Endometrial microvascular endothelial cells (primary cell): Measurements from ENCODE around the gene ADAMTS4. TPM values are rescaled to one million over a fixed set of nuclear protein-coding genes. Genes with fewer than 3 reads are reported as not detected.

ENCODE experiments used
- in situ Hi-C: cut with HindIII; loops from 2 replicates; pipeline ENCODE4 v1.10.0; 2017; ENCODE audit warnings: low sequenced_read_pairs, low pct_unique_long_range_greater_than_20kb; ENCODE audit errors: inconsistent ontology term
- total RNA-seq: library from RNA; depleted of rRNA; stranded (reverse); fragments of >200 nt; gene quantifications from one replicate; pipeline ENCODE4 v1.2.3, GENCODE V29; 2015; ENCODE audit errors: inconsistent ontology term

Gene ADAMTS4
- total RNA-seq, 1 donor from 2014 or later, result 17.7 TPM

GRCh38 chr1:161185282-161185682 is 13.6 kb downstream of the ADAMTS4 start:
- in situ Hi-C loops, result no loop called here

- in situ Hi-C loops, result no loop called here
Measured at GRCh38 chr1:161182214-161182613, 16.6 kb downstream of the ADAMTS4 start.

GRCh38 chr1:161180639-161181038 is 18.2 kb downstream of the ADAMTS4 start:
- in situ Hi-C loops, result no loop called here

GRCh38 chr1:161179698-161180097 is 19.2 kb downstream of the ADAMTS4 start:
- in situ Hi-C loops, result no loop called here

GRCh38 chr1:161177936-161178244 is 21.0 kb downstream of the ADAMTS4 start:
- in situ Hi-C loops, result no loop called here

- in situ Hi-C loops, result no loop called here
Measured at GRCh38 chr1:161177112-161177935, 21.5 kb downstream of the ADAMTS4 start, which contains the start of gene B4GALT3. B4GALT3 (minus strand) TSS chr1:161177507; CDS start chr1:161176060, 1,447 bp downstream.

GRCh38 chr1:161176468-161177111 is 22.3 kb downstream of the ADAMTS4 start:
- in situ Hi-C loops, result no loop called here

- in situ Hi-C loops, result no loop called here
Measured at GRCh38 chr1:161175771-161176453, 22.9 kb downstream of the ADAMTS4 start.

GRCh38 chr1:161174911-161175310 is 23.9 kb downstream of the ADAMTS4 start:
- in situ Hi-C loops, result no loop called here

GRCh38 chr1:161173711-161174110 is 25.1 kb downstream of the ADAMTS4 start:
- in situ Hi-C loops, result no loop called here

- in situ Hi-C loops, result no loop called here
Measured at GRCh38 chr1:161172776-161173376, 26.0 kb downstream of the ADAMTS4 start.

- in situ Hi-C loops, result no loop called here
Measured at GRCh38 chr1:161172349-161172748, 26.5 kb downstream of the ADAMTS4 start.

- in situ Hi-C loops, result no loop called here
Measured at GRCh38 chr1:161171696-161172095, 27.2 kb downstream of the ADAMTS4 start.

GRCh38 chr1:161171191-161171590 is 27.7 kb downstream of the ADAMTS4 start:
- in situ Hi-C loops, result no loop called here

- in situ Hi-C loops, result no loop called here
Measured at GRCh38 chr1:161168906-161169305, 29.9 kb downstream of the ADAMTS4 start.

- in situ Hi-C loops, result no loop called here
Measured at GRCh38 chr1:161166669-161167548, 31.9 kb downstream of the ADAMTS4 start.

- in situ Hi-C loops, result no loop called here
Measured at GRCh38 chr1:161165742-161166668, 32.8 kb downstream of the ADAMTS4 start, which contains the start of gene PPOX. PPOX (plus strand) TSS chr1:161166426; CDS start chr1:161166848, 422 bp downstream.
